ENCODE results near the gene GNL3L.
"Not testable (repeated sequence)": the region's sequence is repeated elsewhere in the genome, so short reads cannot be mapped to it uniquely, and the experiment has no call there.

The GNL3L gene

DNA sequence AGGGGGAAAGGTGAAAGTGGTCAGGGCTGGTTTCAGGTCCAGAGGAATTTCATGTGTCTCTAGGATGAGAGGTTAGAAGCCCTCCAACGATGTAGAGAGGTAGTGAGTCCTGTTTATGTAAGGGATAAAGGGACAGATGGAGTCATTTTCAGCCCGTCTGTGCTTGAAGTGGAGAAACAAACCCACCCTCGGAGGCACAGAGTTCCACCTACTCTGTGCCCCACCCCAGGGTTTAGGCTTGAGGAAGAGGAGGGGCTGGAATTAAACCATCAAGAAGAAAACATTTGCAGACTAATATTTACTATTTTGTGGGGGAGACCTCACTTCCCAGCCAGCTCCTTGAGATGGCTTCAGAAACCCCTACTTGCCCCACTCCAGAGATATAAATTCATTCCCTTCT is 868 bp upstream of the GNL3L start:
- H3K4me3 Mint-ChIP-seq, result peak overlapping the region; percentile 83
- H3K36me3 Mint-ChIP-seq (ENCODE audit: low read depth), result peaks cover 16% of the 10 kb centered on the region
- H3K9me3 Mint-ChIP-seq, result peaks cover 12% of the 10 kb centered on the region
- peak overlapping the region; percentile 93 for H3K27ac Mint-ChIP-seq
- no peaks in the 10 kb centered on the region for H3K27me3 Mint-ChIP-seq (ENCODE audit: low read depth)
- peaks cover 22% of the 10 kb centered on the region for H3K4me1 Mint-ChIP-seq (ENCODE audit: low read depth)

DNA sequence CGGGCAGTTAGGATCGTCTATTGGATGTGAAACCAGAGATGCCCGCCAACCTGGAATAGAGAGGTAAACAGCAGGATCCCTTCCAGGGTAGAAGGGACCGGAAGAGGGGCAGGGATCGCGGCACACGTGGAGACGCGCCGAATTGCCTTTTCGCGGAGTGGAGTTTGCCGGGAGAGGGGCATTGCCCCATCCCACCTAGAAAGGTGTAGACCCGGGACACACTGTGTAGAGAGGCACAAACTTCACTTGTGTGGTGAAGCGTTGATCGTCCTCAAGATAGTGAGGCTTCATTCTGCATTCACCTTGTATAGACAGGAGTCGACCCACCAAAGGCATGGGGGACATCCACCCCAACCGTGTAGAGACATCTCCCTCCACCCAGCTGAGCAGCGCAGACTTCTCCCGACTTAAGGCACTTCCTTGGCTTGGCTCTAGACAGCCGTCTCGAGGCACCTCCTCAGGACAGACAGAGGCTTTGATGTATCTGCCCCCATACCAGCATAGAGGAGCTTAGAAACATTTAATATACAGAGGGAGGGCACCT is 410 bp downstream of the GNL3L start:
- peak overlapping the region; percentile 90 for H3K27ac Mint-ChIP-seq

DNA sequence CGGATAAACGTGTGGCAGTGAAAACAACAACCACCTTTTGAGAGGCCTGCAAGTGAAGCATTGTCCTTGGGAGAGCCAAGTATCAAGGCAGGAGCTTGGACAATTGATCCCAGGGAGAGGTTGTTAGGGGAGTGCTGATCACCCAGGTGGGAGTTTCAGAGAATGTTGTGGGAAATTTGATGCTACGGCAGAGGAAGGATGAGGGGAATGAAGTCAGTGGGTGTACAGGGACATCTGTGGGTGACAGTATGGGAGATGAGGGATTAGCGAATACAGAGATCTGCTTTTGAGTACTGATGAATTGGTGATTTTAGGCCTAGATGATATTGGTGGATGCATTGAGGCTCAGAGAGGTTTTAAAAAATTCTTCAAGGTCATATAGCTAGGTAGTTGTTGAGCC is 4.3 kb downstream of the GNL3L start:
- H3K4me3 Mint-ChIP-seq, result peak overlapping the region; percentile 44
- H3K4me1 Mint-ChIP-seq (ENCODE audit: low read depth), result peaks cover 27% of the 10 kb centered on the region
- H3K27ac Mint-ChIP-seq, result no peak overlapping the region
- peaks cover under 1% of the 10 kb centered on the region for H3K9me3 Mint-ChIP-seq
- no peaks in the 10 kb centered on the region for H3K27me3 Mint-ChIP-seq (ENCODE audit: low read depth)
- H3K36me3 Mint-ChIP-seq (ENCODE audit: low read depth), result peaks cover 20% of the 10 kb centered on the region

More for the DNA sequence above, 410 bp downstream of the GNL3L start:
- Mint-ChIP-seq H3K36me3 (ENCODE audit: low read depth) (peaks cover 22% of the 10 kb centered on the region), H3K4me3 (peak overlapping the region; percentile 90), H3K4me1 (ENCODE audit: low read depth) (peaks cover 28% of the 10 kb centered on the region), H3K27me3 (ENCODE audit: low read depth) (no peaks in the 10 kb centered on the region), H3K9me3 (peaks cover 12% of the 10 kb centered on the region)

DNA sequence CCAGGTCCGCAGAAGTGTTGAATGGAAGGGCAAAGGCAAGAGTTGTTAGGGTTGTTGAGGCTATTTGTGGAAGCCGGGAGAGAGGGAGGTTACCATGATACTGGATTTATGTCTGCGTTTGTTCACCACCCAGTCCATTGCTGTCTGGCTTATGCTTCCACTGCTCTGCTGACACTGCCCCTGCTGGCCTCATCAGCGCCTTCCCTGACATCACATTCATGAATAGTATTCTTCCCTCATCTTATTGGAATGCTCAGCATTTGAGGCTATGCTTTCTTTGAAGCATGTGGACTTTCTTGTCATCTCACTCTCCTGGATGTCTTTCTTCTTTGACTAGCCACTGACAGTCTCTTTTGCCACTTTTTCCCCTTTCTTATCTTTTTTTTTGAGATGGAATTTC is 10.3 kb downstream of the GNL3L start:
- Mint-ChIP-seq H3K9me3 (no peaks in the 10 kb centered on the region), H3K27me3 (ENCODE audit: low read depth) (no peaks in the 10 kb centered on the region), H3K27ac (no peak overlapping the region), H3K4me1 (ENCODE audit: low read depth) (peaks cover 5% of the 10 kb centered on the region), H3K36me3 (ENCODE audit: low read depth) (peaks cover 30% of the 10 kb centered on the region), H3K4me3 (no peak overlapping the region)

DNA sequence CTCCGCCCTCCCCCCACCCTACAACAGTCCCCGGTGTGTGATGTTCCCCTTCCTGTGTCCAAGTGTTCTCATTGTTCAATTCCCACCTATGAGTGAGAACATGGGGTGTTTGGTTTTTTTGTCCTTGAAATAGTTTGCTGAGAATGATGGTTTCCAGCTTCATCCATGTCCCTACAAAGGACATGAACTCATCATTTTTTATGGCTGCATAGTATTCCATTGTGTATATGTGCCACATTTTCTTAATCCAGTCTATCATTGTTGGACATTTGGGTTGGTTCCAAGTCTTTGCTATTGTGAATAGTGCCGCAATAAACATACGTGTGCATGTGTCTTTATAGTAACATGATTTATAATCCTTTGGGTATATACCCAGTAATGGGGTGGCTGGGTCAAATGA is 12.2 kb downstream of the GNL3L start:
- H3K4me3 Mint-ChIP-seq; H3K27ac Mint-ChIP-seq; H3K27me3 Mint-ChIP-seq (ENCODE audit: low read depth); H3K4me1 Mint-ChIP-seq (ENCODE audit: low read depth); H3K9me3 Mint-ChIP-seq: not testable (repeated sequence)
- H3K36me3 Mint-ChIP-seq (ENCODE audit: low read depth), result peaks cover 28% of the 10 kb centered on the region

DNA sequence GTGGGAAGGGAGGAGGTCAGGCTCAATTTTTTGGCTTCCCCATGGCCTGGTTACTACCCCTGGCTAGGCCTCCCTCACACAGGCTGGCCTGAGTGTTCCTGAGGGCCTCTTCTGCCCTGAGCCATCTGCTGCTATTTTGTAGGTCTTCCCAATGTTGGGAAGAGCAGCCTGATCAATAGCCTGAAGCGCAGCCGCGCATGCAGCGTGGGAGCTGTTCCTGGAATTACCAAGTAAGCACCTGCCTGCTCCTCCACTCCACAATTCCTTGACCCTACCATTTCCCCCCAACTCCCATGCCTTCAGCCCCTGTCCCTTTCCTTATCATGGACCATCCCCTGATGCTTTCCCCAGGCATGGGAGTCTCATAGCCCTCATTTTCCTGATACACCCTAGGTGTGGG is 20.8 kb downstream of the GNL3L start:
- H3K4me3 Mint-ChIP-seq, result no peak overlapping the region
- H3K27me3 Mint-ChIP-seq (ENCODE audit: low read depth), result no peaks in the 10 kb centered on the region
- no peak overlapping the region for H3K27ac Mint-ChIP-seq
- no peaks in the 10 kb centered on the region for H3K4me1 Mint-ChIP-seq (ENCODE audit: low read depth)
- H3K9me3 Mint-ChIP-seq, result no peaks in the 10 kb centered on the region
- H3K36me3 Mint-ChIP-seq (ENCODE audit: low read depth), result peaks cover 29% of the 10 kb centered on the region

DNA sequence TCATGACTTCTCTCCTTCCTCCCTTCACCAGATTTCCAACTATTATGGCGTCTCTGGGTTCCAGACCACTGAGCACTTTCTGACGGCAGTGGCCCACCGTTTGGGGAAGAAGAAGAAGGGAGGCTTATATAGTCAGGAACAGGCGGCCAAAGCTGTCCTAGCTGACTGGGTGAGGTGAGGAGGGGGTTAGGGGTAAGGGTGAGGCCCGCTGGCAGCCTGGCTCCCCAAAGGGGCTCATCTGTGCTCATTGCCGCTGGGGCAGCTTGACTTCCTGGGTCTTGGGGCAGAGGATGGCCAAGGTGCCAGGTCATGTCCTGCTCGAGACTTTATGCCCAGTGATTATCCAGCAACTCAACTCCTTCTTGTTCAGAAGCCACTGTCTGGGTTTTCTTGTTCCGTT is 21.8 kb downstream of the GNL3L start:
- H3K36me3 Mint-ChIP-seq (ENCODE audit: low read depth), result peaks cover 33% of the 10 kb centered on the region
- no peak overlapping the region for H3K27ac Mint-ChIP-seq
- H3K4me3 Mint-ChIP-seq, result no peak overlapping the region
- no peaks in the 10 kb centered on the region for H3K4me1 Mint-ChIP-seq (ENCODE audit: low read depth)
- H3K27me3 Mint-ChIP-seq (ENCODE audit: low read depth), result no peaks in the 10 kb centered on the region
- no peaks in the 10 kb centered on the region for H3K9me3 Mint-ChIP-seq

DNA sequence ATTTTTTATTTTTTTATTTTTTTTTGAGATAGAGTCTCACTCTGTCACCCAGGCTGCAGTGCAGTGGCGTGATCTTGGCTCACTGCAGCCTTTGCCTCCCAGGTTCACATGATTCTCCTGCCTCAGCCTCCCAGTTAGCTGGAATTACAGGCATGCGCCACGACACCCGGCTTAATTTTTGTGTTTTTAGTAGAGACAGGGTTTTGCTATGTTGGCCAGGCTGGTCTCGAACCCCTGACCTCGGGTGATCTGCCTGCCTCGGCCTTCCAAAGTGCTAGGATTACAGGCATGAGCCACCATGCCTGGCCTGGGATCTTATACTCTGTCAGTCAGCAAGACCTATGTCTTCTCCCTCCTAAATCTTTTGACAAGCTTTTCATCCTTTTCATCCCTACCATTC is 25.0 kb downstream of the GNL3L start:
- H3K4me3 Mint-ChIP-seq; H3K27ac Mint-ChIP-seq; H3K27me3 Mint-ChIP-seq (ENCODE audit: low read depth); H3K9me3 Mint-ChIP-seq; H3K4me1 Mint-ChIP-seq (ENCODE audit: low read depth): not testable (repeated sequence)
- H3K36me3 Mint-ChIP-seq (ENCODE audit: low read depth), result peaks cover 22% of the 10 kb centered on the region

DNA sequence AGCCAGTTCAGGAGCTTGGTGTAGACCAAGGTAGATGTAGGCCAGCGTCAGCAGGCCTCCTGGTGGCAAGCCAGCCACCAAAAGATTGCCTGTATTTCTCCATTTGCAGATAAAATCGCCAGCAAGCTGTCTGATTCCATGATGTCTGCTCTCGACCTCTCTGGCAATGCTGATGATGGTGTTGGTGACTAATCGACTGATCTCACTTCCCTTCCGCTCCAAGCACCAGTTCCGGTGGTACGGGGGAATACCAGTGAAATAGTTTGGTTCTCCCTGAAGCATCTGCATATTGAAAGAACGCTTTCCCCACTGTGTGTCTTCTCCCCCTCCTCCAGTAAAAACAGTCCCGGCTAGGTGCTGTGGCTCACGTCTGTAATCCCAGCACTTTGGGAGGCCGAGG is 30.4 kb downstream of the GNL3L start:
- H3K36me3 Mint-ChIP-seq (ENCODE audit: low read depth), result peaks cover 26% of the 10 kb centered on the region
- no peaks in the 10 kb centered on the region for H3K9me3 Mint-ChIP-seq
- no peak overlapping the region for H3K4me3 Mint-ChIP-seq
- H3K4me1 Mint-ChIP-seq (ENCODE audit: low read depth), result no peaks in the 10 kb centered on the region
- no peak overlapping the region for H3K27ac Mint-ChIP-seq
- no peaks in the 10 kb centered on the region for H3K27me3 Mint-ChIP-seq (ENCODE audit: low read depth)

DNA sequence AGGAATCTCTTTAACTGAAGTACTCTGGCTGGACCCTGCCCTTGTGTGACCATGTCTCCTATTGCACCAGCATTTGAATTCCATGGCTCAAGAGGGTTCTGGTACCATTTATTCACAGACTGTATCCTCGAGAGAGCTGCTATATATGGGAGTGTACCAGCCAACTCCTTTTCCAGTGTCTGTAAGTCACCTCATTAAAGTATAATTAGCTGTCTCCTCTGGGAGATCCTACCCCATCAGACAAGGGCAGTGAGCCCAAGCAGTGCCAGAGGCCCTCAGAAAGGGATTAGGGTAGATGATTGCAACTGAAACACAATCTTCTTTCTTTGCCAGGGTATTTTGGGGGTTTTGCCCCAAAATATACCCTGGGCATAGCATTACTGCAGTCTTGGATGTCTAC is 31.6 kb downstream of the GNL3L start:
- H3K9me3 Mint-ChIP-seq, result no peaks in the 10 kb centered on the region
- H3K27ac Mint-ChIP-seq, result no peak overlapping the region
- no peaks in the 10 kb centered on the region for H3K27me3 Mint-ChIP-seq (ENCODE audit: low read depth)
- no peak overlapping the region for H3K4me3 Mint-ChIP-seq
- no peaks in the 10 kb centered on the region for H3K4me1 Mint-ChIP-seq (ENCODE audit: low read depth)
- H3K36me3 Mint-ChIP-seq (ENCODE audit: low read depth), result peaks cover 23% of the 10 kb centered on the region

DNA sequence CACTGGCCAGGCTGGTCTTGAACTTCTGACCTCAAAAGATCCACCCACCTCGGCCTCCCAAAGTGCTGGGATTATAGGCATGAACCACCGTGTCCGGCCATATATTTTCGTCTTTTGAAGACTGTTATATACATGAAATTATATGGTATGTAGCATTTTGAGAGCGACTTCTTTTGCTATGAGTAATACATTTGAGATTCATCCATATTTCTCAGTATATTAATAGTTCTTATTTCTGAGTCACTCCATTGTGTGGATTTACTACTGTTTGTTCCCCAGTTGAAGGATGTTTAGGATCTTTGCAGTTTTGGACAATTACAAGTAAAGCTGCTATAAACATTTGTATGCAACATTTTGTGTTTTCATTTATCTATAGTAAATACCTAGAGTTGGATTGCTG is 34.9 kb downstream of the GNL3L start:
- peaks cover 26% of the 10 kb centered on the region for H3K36me3 Mint-ChIP-seq (ENCODE audit: low read depth)
- H3K4me3 Mint-ChIP-seq, result no peak overlapping the region
- H3K4me1 Mint-ChIP-seq (ENCODE audit: low read depth), result no peaks in the 10 kb centered on the region
- no peak overlapping the region for H3K27ac Mint-ChIP-seq
- H3K27me3 Mint-ChIP-seq (ENCODE audit: low read depth), result no peaks in the 10 kb centered on the region
- peaks cover 10% of the 10 kb centered on the region for H3K9me3 Mint-ChIP-seq

DNA sequence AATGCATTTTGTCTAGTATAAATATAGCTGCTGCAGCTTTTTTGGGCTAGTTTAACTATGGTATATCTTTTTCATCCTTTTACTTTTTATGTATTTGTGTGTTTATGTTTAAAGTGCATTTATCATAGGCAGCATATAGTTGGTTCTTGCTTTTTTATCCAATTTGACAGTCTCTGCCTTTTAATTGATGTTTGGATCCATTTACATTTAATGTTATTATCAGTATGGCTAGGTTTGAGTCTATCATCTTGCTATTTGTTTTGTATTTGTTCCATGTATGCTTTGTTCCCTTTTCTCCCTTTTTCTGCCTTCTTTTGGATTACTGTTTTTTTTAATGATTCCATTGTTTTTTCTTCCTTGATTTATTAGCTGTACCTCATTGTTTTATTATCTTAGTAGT is 40.3 kb downstream of the GNL3L start:
- Mint-ChIP-seq H3K27me3 (ENCODE audit: low read depth) (no peaks in the 10 kb centered on the region), H3K36me3 (ENCODE audit: low read depth) (peaks cover 23% of the 10 kb centered on the region), H3K27ac (no peak overlapping the region), H3K4me1 (ENCODE audit: low read depth) (no peaks in the 10 kb centered on the region), H3K9me3 (peaks cover 18% of the 10 kb centered on the region), H3K4me3 (no peak overlapping the region)

DNA sequence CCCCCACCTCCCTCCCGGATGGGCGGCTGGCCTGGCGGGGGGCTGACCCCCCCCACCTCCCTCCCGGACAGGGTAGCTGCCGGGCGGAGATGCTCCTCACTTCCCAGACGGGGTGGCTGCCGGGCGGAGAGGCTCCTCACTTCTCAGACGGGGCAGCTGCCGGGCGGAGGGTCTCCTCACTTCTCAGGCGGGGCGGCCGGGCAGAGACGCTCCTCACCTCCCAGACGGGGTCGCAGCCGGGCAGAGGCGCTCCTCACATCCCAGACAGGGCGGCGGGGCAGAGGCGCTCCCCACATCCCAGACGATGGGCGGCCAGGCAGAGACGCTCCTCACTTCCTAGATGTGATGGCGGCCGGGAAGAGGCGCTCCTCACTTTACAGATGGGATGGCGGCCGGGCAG is 42.6 kb downstream of the GNL3L start:
- peaks cover 18% of the 10 kb centered on the region for H3K9me3 Mint-ChIP-seq
- not testable (repeated sequence) for H3K4me1 Mint-ChIP-seq (ENCODE audit: low read depth); H3K27me3 Mint-ChIP-seq (ENCODE audit: low read depth); H3K27ac Mint-ChIP-seq; H3K4me3 Mint-ChIP-seq
- H3K36me3 Mint-ChIP-seq (ENCODE audit: low read depth), result peaks cover 27% of the 10 kb centered on the region

DNA sequence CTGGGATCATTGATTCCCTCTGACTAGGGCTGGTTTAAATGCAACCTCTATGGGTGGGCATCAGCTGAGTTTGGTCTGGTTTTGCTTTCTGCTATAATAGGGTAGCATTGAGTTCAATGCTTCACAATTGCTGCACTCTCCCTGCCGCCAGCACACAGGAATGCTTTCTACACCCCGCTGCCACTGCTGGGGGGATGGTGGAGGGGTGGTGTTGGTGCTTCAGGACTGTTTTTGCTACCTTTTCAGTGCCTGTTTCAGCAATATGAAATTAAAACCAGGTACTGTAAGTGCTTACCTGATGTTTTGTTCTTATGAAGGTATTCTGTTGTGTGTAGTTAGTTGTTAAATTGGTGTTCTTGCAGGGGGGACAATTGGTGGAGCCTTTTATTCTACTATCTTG is 67.7 kb downstream of the GNL3L start:
- Mint-ChIP-seq H3K36me3 (ENCODE audit: low read depth) (peaks cover 2% of the 10 kb centered on the region), H3K27me3 (ENCODE audit: low read depth) (no peaks in the 10 kb centered on the region), H3K27ac (no peak overlapping the region), H3K4me3 (no peak overlapping the region), H3K4me1 (ENCODE audit: low read depth) (peaks cover 2% of the 10 kb centered on the region), H3K9me3 (peaks cover 4% of the 10 kb centered on the region)

DNA sequence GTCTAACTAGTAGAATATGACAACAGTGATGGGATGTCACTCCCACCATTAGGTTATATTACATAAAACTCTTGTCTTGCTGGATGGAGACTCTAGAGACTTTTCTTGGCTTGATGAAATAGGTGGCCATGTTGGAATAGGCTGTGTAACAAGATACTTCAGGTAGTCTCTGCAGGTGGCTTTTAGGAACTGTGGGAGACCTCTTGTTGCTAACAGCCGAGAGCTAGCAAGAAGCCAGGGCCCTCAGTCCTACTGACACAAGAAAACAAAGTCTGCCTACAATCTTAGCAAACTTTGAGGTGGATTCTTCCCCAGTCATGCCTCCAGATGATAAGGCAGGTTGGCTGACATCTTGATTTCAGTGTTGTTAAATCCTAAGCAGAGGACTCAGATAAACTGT is 72.5 kb downstream of the GNL3L start:
- no peak overlapping the region for H3K4me3 Mint-ChIP-seq
- no peaks in the 10 kb centered on the region for H3K27me3 Mint-ChIP-seq (ENCODE audit: low read depth)
- H3K4me1 Mint-ChIP-seq (ENCODE audit: low read depth), result no peaks in the 10 kb centered on the region
- H3K27ac Mint-ChIP-seq, result no peak overlapping the region
- H3K36me3 Mint-ChIP-seq (ENCODE audit: low read depth), result no peaks in the 10 kb centered on the region
- H3K9me3 Mint-ChIP-seq, result no peaks in the 10 kb centered on the region
